Panc1 (cell line): ENCODE results near the gene TAS2R1. TPM values are rescaled to one million over a fixed set of nuclear protein-coding genes. Genes with fewer than 3 reads are reported as not detected.
"Not testable (repeated sequence)": the region's sequence is repeated elsewhere in the genome, so short reads cannot be mapped to it uniquely, and the experiment has no call there.

Experiments
- ATAC-seq: fragments of 200-7000 bp; cut with Tn5 transposase; 2 replicates; pipeline ENCODE4 v1.9.1; 2020; ENCODE audit warnings: mild to moderate bottlenecking, moderate library complexity
- BruUV-seq: library from RNA; stranded (reverse); fragments of 400-500 nt; replicated peaks from 2 replicates; lab custom pipeline; 2021; lab: Mats Ljungman, UMichigan
- CTCF ChIA-PET: fragments of 300-600 bp; sonication (Branson Sonifier 250); formaldehyde crosslinking; loops from one replicate; lab custom pipeline; 2022; ENCODE audit warnings: antibody characterized with exemption; lab: Charles Lee
- POLR2A ChIA-PET: fragments of 300-600 bp; sonication (Branson Sonifier 250); formaldehyde crosslinking; loops from one replicate; lab custom pipeline; 2022; ENCODE audit warnings: antibody characterized with exemption; lab: Charles Lee
- DNase-seq: peaks from one replicate; pipeline ENCODE4 v3.0.0-alpha.2; 2010; ENCODE audit warnings: low read depth, low spot score
- H3K27ac ChIP-seq: 2 replicates; pipeline ENCODE4 v1.5.1; 2011; ENCODE audit warnings: mild to moderate bottlenecking, low read length, inconsistent platforms
- H3K27me3 ChIP-seq: fragments of 200-500 bp; sonication (Bioruptor generic); 2 replicates; pipeline ENCODE4 v1.6.0; 2014; ENCODE audit warnings: low read length, inconsistent platforms; ENCODE audit not compliant: control insufficient read depth, insufficient read depth
- H3K36me3 ChIP-seq: fragments of 200-500 bp; sonication (Bioruptor generic); 2 replicates; pipeline ENCODE4 v1.5.1; 2014; ENCODE audit warnings: inconsistent platforms, mild to moderate bottlenecking, low read length, moderate library complexity; ENCODE audit not compliant: control insufficient read depth, insufficient read depth
- H3K4me1 ChIP-seq: 2 replicates; pipeline ENCODE4 v1.5.1; 2011; ENCODE audit warnings: inconsistent platforms, mild to moderate bottlenecking, low read length, moderate library complexity; ENCODE audit not compliant: control insufficient read depth, insufficient read depth
- H3K4me3 ChIP-seq, 2 experiments: 2 replicates each; pipeline ENCODE4 v1.5.1; 2011 to 2012; ENCODE audit warnings: low read depth in 2 of 2, low read length in 2 of 2, mild to moderate bottlenecking in 2 of 2, inconsistent platforms in 1 of 2, moderate library complexity in 1 of 2
- H3K9me3 ChIP-seq: fragments of 200-500 bp; sonication (Bioruptor generic); 2 replicates; pipeline ENCODE4 v1.5.1; 2014; ENCODE audit warnings: low read depth, mild to moderate bottlenecking, inconsistent platforms, low read length, moderate library complexity; ENCODE audit not compliant: control insufficient read depth, insufficient read depth
- POLR2AphosphoS5 ChIP-seq: IDR thresholded peaks from 2 replicates; pipeline ENCODE4 v1.6.1; 2012; ENCODE audit warnings: mild to moderate bottlenecking, low read depth, low read length, moderate library complexity
- SIN3A ChIP-seq: IDR thresholded peaks from 2 replicates; pipeline ENCODE4 v1.6.1; 2012; ENCODE audit warnings: low read depth, mild to moderate bottlenecking, low read length, moderate library complexity, borderline replicate concordance; ENCODE audit not compliant: insufficient read depth
- TCF7L2 ChIP-seq: IDR thresholded peaks from 2 replicates; pipeline ENCODE4 v1.6.1; 2011; ENCODE audit warnings: mild to moderate bottlenecking, low read depth, low read length, inconsistent platforms
- in situ Hi-C: cut with HindIII; loops from 2 replicates; pipeline ENCODE4 v1.10.0; 2016; ENCODE audit warnings: low sequenced_read_pairs, low pct_unique_long_range_greater_than_20kb
- intact Hi-C: fragments of 100-400 bp; cut with micrococcal nuclease; formaldehyde crosslinking; loops from one replicate; pipeline ENCODE4 v1.10.0; 2022; ENCODE audit not compliant: unreplicated experiment
- total RNA-seq: library from RNA; stranded (reverse); gene quantifications from one replicate; pipeline ENCODE4 v1.2.1, GENCODE V29; 2021; ENCODE audit not compliant: unreplicated experiment
- TF ChIP-seq, protein P1 (sequence below), 2 experiments: IDR thresholded peaks; 2 replicates each; pipeline ENCODE4 v1.6.1; 2011 to 2012; ENCODE audit warnings: low read depth in 2 of 2, control low read depth in 1 of 2, low read length in 1 of 2, mild to moderate bottlenecking in 1 of 2, moderate library complexity in 1 of 2; ENCODE audit not compliant: insufficient read depth in 1 of 2
- TF ChIP-seq, protein P2 (sequence below): fragments of 450-650 bp; IDR thresholded peaks from 2 replicates; pipeline ENCODE4 v1.5.1; 2017; ENCODE audit warnings: mild to moderate bottlenecking

The TAS2R1 gene
- total RNA-seq, 1 experiment from 2014 or later, result not detected

DNA sequence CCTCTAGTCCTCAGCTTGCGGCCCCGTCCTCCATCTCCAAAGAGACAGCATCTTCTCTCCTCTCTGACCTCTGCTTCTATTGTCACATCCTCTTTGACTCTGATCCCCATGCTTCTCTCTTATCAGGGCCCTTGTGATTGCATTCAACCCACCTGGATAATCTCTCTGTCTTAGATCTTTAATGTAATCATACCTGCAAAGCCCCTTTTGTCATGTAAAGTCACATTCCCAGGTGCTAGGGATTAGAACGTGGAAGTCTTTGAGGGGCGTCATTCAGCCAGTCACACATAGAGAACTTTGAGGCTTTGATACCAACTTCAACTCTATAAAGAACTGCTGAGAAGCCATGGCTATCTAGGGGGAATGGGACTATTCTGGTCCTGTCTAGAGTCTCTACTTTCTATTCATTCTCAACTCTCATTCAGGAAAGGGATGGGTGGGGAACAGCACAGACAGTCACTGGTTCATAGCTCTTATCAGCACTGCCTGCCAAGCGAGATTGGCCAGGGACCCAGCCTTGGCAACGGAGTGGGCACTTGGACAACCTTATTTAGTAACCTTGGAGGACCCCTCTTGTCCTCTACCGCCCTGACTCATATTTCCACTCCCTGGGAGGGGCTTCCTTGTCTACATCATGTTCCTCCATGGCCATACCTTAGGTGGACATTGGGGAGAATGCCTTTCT is 29.0 kb downstream of the TAS2R1 start:
- peaks cover 2% of the 10 kb centered on the region; the same call in 1 of the 2 replicates for H3K27me3 ChIP-seq
- BruUV-seq, result no TSS peak
- no peak overlapping the region for H3K27ac ChIP-seq
- ChIA-PET POLR2A (no interaction called here), CTCF (no interaction called here)
- H3K36me3 ChIP-seq, result no peaks in the 10 kb centered on the region
- no peaks in the 10 kb centered on the region for H3K4me1 ChIP-seq
- H3K9me3 ChIP-seq, result no peaks in the 10 kb centered on the region
- DNase-seq (no peak), ATAC-seq (no peak)
- intact Hi-C loops, result no loop called here
- in situ Hi-C loops, result no loop called here
- H3K4me3 ChIP-seq, result no peak overlapping the region
- TF ChIP-seq TCF7L2, result no peak
- no peak for TF ChIP-seq SIN3A
- TF ChIP-seq POLR2AphosphoS5, result no peak
- TF ChIP-seq, protein P1, sequence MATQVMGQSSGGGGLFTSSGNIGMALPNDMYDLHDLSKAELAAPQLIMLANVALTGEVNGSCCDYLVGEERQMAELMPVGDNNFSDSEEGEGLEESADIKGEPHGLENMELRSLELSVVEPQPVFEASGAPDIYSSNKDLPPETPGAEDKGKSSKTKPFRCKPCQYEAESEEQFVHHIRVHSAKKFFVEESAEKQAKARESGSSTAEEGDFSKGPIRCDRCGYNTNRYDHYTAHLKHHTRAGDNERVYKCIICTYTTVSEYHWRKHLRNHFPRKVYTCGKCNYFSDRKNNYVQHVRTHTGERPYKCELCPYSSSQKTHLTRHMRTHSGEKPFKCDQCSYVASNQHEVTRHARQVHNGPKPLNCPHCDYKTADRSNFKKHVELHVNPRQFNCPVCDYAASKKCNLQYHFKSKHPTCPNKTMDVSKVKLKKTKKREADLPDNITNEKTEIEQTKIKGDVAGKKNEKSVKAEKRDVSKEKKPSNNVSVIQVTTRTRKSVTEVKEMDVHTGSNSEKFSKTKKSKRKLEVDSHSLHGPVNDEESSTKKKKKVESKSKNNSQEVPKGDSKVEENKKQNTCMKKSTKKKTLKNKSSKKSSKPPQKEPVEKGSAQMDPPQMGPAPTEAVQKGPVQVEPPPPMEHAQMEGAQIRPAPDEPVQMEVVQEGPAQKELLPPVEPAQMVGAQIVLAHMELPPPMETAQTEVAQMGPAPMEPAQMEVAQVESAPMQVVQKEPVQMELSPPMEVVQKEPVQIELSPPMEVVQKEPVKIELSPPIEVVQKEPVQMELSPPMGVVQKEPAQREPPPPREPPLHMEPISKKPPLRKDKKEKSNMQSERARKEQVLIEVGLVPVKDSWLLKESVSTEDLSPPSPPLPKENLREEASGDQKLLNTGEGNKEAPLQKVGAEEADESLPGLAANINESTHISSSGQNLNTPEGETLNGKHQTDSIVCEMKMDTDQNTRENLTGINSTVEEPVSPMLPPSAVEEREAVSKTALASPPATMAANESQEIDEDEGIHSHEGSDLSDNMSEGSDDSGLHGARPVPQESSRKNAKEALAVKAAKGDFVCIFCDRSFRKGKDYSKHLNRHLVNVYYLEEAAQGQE (IDR thresholded peaks at IDR 0.05; ENCODE audit: insufficient read depth in 1 of 2, low read depth in 2 of 2, low read length in 1 of 2), result no peak
- TF ChIP-seq, protein P2, sequence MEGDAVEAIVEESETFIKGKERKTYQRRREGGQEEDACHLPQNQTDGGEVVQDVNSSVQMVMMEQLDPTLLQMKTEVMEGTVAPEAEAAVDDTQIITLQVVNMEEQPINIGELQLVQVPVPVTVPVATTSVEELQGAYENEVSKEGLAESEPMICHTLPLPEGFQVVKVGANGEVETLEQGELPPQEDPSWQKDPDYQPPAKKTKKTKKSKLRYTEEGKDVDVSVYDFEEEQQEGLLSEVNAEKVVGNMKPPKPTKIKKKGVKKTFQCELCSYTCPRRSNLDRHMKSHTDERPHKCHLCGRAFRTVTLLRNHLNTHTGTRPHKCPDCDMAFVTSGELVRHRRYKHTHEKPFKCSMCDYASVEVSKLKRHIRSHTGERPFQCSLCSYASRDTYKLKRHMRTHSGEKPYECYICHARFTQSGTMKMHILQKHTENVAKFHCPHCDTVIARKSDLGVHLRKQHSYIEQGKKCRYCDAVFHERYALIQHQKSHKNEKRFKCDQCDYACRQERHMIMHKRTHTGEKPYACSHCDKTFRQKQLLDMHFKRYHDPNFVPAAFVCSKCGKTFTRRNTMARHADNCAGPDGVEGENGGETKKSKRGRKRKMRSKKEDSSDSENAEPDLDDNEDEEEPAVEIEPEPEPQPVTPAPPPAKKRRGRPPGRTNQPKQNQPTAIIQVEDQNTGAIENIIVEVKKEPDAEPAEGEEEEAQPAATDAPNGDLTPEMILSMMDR, result no peak

DNA sequence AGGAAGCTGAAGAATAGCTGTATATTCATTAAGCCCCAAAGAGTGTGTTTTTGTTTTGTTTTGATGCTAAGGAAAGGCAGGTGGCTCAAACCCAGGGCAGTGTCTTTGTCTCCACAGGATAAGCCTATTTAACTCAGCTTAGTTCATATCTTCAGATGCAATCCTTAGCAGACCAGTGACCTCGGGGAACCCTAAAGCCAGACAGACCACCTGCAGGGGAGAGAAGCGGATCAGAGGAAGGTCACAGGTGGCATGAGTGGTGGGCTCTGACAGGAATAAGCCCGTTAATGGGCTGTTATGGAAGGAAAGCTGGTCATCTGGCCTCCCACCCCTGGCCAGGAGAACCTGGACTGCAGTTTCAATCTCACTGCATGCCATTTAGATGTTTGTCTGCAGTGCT is 30.8 kb downstream of the TAS2R1 start:
- ChIA-PET CTCF (no interaction called here), POLR2A (no interaction called here)
- Histone ChIP-seq H3K4me3 (no peak overlapping the region), H3K9me3 (no peaks in the 10 kb centered on the region), H3K27ac (no peak overlapping the region), H3K4me1 (no peaks in the 10 kb centered on the region), H3K36me3 (no peaks in the 10 kb centered on the region), H3K27me3 (peaks cover 2% of the 10 kb centered on the region; the same call in 1 of the 2 replicates)
- intact Hi-C loops, result no loop called here
- ATAC-seq, result no peak
- TF ChIP-seq TCF7L2, result no peak
- TF ChIP-seq, protein P1 (IDR thresholded peaks at IDR 0.05; ENCODE audit: insufficient read depth in 1 of 2, low read depth in 2 of 2, low read length in 1 of 2), result no peak
- DNase-seq, result no peak
- in situ Hi-C loops, result no loop called here
- no TSS peak for BruUV-seq

DNA sequence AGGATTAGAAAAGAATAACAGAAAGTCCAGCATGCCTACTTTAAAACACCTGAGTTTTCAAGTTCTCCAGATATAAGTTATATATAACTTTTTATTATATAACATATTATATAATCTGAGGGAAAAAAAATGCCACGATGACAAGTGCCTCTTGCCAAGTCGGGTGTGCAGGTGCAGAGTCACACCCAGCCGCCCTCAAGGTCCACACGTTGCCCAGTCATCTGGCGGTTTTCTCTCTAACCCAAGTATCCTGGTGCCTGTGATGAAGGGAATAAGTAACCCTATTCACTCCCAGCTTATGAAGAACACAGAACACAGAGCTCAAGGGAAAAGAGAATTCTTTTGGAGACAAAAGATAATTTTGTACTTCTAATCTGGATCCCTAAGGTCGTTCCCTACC is 31.8 kb downstream of the TAS2R1 start:
- H3K36me3 ChIP-seq, POLR2A ChIA-PET, H3K4me1 ChIP-seq, in situ Hi-C loops, BruUV-seq, intact Hi-C loops, ATAC-seq, DNase-seq, H3K4me3 ChIP-seq, H3K27me3 ChIP-seq, H3K27ac ChIP-seq, CTCF ChIA-PET, H3K9me3 ChIP-seq: not testable (repeated sequence)

DNA sequence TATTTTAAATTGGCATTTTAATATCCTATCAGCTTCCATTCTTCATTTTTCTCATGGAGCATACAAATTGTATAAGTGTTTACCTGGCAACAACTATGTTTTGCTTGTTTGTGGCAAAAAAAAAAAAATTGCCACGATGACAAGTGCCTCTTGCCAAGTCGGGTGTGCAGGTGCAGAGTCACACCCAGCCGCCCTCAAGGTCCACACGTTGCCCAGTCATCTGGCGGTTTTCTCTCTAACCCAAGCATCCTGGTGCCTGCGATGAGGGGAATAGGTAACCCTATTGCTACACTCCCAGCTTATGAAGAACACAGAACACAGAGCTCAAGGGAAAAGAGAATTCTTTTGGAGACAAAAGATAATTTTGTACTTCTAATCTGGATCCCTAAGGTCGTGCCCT is 32.8 kb downstream of the TAS2R1 start:
- DNase-seq, H3K9me3 ChIP-seq, H3K27me3 ChIP-seq, H3K4me3 ChIP-seq, CTCF ChIA-PET, ATAC-seq, BruUV-seq, POLR2A ChIA-PET, H3K36me3 ChIP-seq, intact Hi-C loops, H3K27ac ChIP-seq, H3K4me1 ChIP-seq, in situ Hi-C loops: not testable (repeated sequence)
